GM18909 (cell line): ENCODE measurements around the gene GLP2R.
"Not testable (repeated sequence)": the region's sequence is repeated elsewhere in the genome, so short reads cannot be mapped to it uniquely, and the experiment has no call there.

Experiments
- ATAC-seq: cut with Tn5 transposase; IDR thresholded peaks from one replicate; pipeline ENCODE4 v1.9.1; 2021; ENCODE audit warnings: mild to moderate bottlenecking; ENCODE audit not compliant: unreplicated experiment, poor library complexity

The GLP2R gene

GRCh38 chr17:9917131-9917530 lies 91.4 kb downstream of the GLP2R start:
- no peak for ATAC-seq

GRCh38 chr17:9917801-9918200 lies 92.1 kb downstream of the GLP2R start:
- ATAC-seq: no peak

- no peak for ATAC-seq
Measured at GRCh38 chr17:9918352-9918751, 92.6 kb downstream of the GLP2R start.

- no peak for ATAC-seq
Measured at GRCh38 chr17:9918804-9919352, 93.2 kb downstream of the GLP2R start.

- ATAC-seq: not testable (repeated sequence)
Measured at GRCh38 chr17:9921216-9921615, 95.5 kb downstream of the GLP2R start.

- ATAC-seq: no peak
Measured at GRCh38 chr17:9922012-9922848, 96.5 kb downstream of the GLP2R start.

- peak; percentile 63 for ATAC-seq
Measured at GRCh38 chr17:9924735-9925191, 99.0 kb downstream of the GLP2R start.

GRCh38 chr17:9925457-9925856 lies 99.7 kb downstream of the GLP2R start:
- no peak for ATAC-seq

GRCh38 chr17:9926150-9926804 lies 100.6 kb downstream of the GLP2R start:
- no peak for ATAC-seq

GRCh38 chr17:9928601-9929333 lies 103.0 kb downstream of the GLP2R start:
- ATAC-seq: no peak

GRCh38 chr17:9929871-9930270 lies 104.1 kb downstream of the GLP2R start:
- ATAC-seq: no peak

- no peak for ATAC-seq
Measured at GRCh38 chr17:9931144-9931741, 105.5 kb downstream of the GLP2R start.

- ATAC-seq: no peak
Measured at GRCh38 chr17:9932491-9932890, 106.8 kb downstream of the GLP2R start.

GRCh38 chr17:9934331-9934730 lies 108.6 kb downstream of the GLP2R start:
- ATAC-seq: no peak

GRCh38 chr17:9935408-9935807 lies 109.7 kb downstream of the GLP2R start:
- ATAC-seq: no peak

- no peak for ATAC-seq
Measured at GRCh38 chr17:9936095-9936494, 110.4 kb downstream of the GLP2R start.

- ATAC-seq: no peak
Measured at GRCh38 chr17:9937241-9937761, 111.6 kb downstream of the GLP2R start.

- ATAC-seq: no peak
Measured at GRCh38 chr17:9937901-9938300, 112.2 kb downstream of the GLP2R start.

- ATAC-seq: no peak
Measured at GRCh38 chr17:9938764-9939163, 113.0 kb downstream of the GLP2R start.

- no peak for ATAC-seq
Measured at GRCh38 chr17:9940841-9941240, 115.1 kb downstream of the GLP2R start.
